Stimulated activated CD4-positive, alpha-beta T cell treated with anti-CD3 and anti-CD28 coated beads, Interleukin-4, amount 100 ng/mL, for 1 hour (primary cell): ENCODE data around the gene COL5A2.

Experiments used
- DNase-seq: peaks from one replicate; pipeline ENCODE4 v3.0.0-alpha.2; 2020

Gene COL5A2

DNA sequence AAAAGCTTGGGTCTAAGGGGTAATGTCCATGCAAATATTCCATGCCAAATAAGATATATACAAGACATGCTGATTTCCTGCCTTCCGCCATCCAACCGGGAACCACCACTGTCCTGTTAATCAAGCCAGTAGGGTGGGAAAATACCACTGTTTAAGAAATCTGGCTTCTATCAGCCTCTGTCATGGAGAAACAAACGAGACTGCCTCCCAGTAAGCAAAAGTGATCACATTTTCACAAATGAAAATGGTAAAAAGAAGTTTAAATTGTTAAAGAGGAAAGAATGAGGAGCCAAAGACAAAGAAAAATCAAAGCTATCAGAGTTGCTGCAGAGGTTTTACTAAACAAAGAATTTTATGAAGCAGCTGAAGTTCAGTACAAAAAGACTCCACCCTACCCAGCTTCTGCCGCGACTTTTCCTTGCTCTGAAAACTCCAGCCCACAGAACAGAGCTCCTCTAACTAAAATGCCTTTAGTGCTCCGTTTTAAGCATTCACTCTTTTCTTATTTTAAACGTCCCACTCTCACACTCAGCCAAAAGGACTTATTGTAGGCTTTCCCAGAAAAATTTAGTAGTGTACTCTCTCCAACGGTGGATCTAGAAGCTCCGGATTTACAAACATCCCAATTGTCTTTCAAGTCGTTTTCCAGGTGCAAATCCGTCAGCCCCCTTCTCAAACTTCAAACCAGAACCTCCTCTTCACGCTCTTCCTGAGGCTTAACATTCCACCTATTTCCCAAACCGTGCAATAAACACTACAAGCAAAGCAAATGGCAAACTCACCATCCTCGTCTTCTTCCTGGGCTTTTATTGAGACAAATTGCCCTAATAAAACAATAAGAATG, 613 bp downstream of the COL5A2 start:
- no peak for DNase-seq

DNA sequence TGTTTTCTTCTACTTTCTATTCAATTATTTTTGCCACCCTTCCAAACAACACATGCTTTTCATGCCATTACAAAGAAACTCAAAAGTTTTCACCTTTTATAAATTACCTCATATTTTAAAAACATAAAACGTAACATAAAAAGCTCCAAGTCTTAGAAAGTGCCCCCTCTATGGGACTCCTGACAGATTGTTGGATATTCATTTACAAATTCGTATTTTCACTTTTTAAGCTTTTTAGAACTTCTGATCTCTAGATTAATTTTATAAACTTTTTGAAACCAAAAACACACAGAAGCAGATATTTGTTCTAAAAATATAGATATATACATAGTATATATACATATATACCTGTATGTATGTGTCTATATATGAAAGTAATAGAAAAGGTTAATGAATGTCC, 1.5 kb downstream of the COL5A2 start:
- no peak for DNase-seq

DNA sequence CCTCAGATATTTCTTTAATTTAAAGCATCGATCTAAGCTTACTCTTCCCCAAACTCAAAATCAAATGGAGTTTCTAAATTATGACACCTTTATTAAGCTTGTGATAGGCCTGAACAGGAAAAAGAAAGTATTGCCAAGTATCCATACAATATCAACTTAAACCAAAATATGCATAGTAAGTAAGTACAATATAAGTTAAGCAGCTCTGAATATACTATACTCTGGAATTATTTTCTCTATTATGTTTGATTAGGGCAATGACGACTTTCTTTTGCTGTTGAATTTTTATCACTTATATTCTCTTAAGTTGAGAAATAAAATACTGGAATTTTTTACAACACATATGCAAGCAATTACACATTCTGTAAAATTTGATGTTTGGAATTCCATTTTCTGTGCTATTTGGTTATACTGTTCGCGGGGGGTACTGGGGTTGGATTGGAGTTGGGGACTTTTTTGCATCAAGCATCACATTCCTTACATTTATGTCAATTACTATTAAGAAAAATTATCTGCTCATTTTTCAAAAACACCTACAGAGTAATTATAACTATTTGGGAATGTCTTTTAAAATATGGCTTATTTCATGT, 2.2 kb downstream of the COL5A2 start:
- DNase-seq: no peak

DNA sequence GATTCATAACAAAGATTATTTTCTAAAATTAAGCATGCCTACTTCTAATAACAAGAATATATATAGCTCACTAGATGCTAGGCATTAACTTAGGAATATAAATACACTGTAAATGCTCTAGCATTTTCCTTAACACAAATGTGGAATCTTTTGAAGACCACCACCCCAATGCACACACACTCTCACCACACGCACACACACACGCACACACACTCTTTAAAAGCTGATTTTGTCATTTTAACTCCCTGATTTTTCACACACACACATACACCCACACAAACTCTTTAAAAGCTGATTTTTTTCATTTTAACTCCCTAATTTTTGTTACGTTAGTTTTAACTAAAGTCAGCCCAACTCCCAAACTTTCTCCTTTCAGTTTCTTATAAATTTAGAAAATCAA, 3.0 kb downstream of the COL5A2 start:
- no peak for DNase-seq

DNA sequence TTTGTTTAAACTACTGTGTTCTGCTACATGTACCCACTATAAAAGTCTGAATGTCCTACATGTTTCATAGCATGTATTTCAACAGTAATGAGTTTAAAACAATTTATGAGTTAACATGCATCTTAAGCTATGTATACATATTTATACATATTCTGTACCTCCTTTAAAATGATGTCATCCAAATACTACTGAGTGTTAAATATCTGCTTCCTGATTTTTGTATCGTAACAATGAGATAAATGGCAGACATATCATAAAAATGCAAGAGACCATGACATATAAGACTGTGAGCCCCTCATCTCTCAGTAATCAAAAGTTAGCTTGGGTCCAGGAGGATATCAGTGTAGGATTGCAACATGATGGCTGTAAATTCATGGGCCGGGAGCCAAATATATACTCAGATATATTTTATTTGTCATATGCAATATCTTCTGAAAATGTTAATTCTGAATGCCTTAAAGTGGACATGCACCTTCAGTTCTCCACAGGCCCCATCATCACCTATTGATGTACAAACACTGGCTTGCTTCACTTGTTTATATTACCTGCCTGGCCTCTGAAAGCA, 3.6 kb downstream of the COL5A2 start:
- no peak for DNase-seq

DNA sequence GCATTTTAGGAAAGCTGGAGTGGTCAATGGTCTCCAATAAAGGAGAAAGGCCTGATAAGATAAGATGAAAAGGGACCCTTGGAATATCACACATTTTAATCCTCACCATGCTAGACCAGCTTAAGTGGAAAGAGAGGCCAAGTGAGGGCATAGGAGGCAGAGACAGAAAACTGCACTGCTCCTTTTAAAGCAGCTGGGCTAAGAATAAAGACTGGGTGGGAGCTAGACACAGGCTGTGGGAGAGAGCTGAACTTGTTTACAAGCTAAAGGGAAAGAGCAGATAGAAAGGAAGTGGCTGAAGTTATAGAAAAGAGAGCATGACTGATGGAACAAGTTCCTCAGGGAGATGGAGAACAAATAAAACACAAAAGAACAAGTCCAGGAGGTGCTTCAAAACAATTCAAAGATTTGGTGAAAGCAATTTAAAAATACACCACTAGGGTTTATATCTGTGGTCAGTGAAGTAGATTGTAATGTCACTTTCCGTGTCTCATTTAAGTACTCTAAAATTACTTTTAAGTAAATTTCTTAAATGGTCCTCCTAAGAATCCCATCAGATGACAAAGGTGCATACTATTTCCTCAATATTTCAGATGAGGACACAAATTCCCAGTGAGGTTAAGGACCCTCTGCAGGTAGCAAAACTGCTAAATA, 7.5 kb downstream of the COL5A2 start:
- DNase-seq: no peak

DNA sequence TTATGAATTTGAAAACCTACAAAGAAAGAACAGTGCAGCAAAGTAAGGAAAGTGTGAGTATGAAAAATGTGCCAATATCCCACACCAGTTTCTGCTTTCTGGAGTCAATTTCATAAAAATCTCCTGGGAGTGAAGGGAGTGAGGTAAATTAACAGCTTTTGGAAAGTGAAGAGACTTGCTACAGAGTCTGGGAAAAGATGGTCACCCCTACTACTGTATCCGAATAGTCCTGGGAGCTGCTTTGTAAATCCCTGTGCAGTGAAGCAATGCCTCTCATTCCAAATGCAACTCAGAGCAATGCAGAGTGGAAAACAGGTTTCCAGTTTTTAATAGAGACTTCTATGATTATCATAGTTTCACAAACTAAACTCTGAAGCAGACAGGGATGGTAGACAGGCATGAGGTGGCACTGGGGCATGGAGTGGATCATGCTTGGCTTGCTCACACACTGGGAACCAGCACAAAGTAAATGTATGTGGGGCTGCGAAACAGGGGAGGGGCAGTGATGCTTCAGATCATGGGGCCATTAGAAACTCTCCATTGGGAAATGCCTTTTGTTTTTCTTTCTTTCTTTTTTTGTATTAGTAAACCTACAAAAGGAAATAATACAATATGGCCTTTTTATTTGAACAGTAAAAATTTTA, 10.6 kb downstream of the COL5A2 start:
- no peak for DNase-seq

DNA sequence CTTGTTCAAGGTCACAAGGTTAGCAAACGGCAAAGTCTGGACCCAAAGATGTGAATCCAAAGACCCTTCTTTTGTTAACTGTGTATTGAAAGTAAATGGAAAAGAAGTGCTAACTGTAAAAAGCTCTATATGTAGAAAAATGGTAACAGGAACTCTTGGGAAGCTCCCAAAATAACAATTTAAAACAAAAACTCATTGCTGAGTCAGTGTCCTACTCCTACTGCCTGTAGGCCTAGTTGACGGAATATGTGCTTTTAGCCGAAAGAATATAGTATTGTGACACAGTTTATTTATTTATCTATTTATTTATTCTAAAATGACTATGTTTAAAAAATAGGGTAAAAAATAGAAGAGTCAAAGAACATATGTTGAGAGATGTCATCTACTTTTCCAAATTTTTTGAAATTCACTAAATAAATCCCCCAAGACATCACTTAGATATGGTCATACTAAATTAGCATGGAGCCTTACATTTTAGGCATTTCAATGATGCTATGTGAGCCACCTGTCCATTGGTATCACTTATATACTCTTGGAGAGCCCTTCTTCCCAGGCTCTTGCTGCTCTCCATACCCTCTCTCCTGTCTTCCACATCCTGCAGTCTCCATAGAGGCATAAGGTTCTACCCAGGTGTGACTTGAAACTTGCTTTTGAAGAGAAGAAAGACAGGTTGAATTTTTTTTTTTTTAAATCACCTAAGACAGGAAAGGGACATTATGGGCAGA, 13.7 kb downstream of the COL5A2 start:
- no peak for DNase-seq

DNA sequence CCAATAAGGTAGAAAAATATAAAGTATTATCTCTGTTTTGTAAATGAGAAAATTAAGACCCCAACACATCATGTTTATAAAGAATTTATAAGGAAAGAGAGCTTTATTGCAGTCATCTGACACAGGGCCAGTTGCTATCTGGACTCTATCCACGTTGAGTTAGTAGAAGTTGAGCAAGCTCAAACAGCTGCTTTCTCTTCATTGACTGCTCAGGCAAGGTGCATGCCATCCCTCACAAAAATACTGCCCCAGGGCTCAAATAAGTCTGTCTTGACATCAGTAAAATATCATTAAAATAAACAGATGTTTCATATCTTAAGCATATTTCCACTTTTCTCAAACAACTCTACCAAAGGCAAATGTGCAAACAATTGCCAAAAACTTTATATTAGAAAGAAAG, 14.8 kb downstream of the COL5A2 start:
- no peak for DNase-seq

DNA sequence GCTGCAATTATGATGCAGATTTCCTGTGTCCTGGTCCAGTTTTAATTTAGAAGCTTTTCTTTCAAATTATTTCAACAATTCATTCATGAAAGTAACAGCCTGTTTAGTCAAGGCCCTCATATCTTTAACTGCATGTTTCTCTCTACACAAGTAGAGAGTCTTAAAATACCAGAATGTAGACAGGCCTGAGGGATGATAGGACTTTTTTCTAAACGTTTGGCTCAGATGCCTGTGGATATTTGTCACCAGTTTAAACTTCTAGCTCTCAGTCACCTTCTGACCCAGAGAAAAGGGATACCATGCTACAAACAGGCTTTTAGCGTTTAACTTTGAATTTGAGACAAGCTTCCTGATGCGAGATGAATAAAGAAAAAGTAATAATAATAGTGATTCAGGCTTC, 15.7 kb downstream of the COL5A2 start:
- no peak for DNase-seq

DNA sequence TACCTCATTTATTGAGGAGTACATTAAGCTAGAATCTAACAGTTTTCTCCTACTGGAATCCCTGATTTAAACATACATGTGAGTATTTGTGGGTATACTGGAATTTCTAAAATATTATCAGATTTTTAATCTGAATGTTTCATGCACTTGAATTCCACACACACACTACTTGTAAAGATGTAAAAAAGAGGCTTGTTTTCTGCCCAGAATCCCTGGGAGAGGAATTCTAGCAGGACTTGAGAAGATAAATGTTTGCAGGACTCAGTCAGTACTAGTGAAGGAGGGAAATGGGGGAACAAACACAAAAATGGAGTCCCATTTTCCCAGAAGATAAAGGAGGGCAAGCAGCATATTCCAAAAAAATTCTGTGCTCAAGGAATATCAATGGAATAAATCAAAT, 17.0 kb downstream of the COL5A2 start:
- no peak for DNase-seq

DNA sequence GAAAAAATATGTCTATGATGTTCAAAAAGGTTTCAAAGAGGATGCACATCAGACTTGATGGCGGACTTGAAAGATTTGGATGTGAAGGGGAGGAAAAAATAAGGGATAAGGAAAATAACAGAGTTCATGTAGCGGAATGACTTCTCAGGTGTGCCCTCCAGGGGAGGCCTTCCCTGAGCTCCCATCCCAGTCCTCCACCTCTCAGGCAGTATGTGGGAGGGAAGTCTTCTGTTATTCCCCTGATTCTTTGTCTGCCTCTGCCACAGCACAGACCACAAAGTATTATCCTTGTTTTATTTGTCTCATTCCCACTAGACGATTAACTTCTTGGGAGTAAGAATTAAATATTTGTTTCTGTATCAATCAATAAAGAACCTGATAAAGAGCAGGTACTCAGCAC, 17.7 kb downstream of the COL5A2 start:
- no peak for DNase-seq

DNA sequence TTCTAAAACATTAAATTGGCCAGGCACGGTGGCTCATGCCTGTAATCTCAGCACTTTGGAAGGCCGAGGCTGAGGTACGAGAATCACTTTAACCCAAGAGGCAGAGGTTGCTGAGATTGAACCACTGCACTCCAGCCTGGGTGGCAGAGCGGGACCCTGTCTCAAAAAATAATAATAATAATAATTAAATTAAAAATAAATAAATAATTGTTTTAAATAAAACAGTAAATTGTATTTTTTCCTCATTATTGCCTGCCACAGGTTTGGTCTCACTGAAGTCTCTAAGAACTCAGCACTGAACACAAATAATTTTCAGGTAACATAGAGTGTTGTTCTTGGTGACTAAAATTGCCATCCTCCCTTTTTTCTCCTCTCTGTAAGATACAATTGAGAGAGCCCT, 19.8 kb downstream of the COL5A2 start:
- no peak for DNase-seq

DNA sequence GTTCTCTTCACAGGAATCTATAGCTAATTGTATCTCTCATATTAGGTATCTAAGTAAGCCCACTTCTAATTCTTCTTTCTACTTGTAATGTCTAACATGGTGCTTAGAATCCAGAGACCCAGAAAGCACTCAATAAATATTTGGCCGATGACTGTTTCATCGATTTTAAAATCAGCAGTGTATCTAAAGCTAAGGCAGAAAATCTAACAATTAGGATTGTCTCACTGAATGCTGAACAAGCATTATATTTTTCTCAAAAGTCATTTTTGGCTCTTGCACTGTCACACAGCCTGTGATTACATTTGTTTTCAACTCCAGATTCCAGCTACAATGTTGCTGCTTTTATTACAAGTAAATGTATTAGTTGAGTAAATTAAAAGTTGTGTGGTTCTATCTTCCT, 20.3 kb downstream of the COL5A2 start:
- no peak for DNase-seq

DNA sequence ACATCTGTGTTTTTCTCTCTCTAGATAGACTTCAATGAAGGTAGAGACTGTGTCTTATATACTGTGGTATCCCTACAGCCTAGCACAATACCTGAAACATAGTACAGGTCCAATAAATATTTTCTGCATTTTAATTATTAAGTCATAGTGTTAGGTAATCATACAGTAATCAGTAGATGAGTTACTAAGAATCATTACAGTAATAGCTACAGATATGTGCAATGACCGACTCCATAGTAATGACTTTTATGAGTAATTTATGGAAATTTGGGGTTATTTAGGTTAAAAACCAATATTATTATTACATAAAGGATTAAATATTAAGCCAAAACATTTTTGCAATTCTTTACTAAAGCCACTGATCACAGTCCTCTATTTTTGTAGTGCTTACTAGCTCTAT, 21.6 kb downstream of the COL5A2 start:
- DNase-seq: no peak

DNA sequence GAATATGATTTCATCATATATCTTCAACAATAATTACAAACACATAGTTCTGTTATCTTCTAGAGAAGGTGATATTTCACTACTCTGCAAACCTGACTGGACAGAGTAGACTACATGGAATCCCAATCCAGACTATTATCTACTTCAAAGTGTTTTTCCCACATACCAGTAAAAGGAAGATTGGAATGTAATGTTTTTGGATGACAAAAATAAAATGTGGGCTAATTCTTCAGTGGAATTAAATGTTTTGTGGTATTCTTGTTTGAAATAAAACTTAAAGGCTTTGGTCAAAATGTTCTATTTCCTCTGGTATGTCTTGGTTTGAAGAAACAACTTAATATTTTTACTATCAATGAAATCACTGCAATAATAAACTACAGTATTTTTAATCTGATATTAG, 22.1 kb downstream of the COL5A2 start:
- DNase-seq: no peak

DNA sequence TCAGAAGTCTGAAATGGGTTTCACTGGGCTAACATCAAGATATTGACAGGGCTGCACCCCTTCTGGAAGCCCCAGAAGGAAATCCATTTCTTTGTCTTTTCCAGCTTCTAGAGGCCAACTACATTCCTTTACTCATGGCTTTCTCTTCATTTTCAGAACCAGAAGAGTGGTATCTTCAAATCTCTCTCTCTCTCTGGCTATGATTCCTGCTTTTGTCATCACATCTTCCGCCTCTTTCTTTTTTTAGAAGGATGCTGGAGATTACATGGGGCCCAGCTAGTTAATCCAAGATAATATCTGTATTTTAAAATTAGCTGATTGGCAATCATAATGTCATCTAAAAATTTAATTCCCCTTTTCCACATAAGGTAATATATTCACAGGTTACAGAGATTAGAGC, 23.8 kb downstream of the COL5A2 start:
- no peak for DNase-seq

DNA sequence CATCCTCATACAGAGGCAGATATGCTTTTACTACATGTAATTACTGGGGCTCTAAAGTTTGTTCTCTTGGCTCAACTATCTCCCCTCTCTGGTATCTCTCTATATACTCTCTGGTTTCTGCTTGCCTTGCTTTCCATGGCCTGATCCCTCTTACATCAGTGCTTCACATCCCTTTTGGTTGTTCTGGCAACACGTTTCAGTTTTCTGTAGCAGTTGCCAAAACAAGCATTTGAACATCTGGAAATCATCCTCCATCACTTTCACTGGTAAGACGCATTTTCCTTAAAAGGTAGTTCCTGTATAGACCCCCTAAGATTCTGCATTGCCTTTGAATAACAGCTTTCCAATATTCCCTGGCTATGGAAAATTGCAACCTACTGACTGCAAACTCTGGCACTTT, 25.9 kb downstream of the COL5A2 start:
- DNase-seq: no peak

DNA sequence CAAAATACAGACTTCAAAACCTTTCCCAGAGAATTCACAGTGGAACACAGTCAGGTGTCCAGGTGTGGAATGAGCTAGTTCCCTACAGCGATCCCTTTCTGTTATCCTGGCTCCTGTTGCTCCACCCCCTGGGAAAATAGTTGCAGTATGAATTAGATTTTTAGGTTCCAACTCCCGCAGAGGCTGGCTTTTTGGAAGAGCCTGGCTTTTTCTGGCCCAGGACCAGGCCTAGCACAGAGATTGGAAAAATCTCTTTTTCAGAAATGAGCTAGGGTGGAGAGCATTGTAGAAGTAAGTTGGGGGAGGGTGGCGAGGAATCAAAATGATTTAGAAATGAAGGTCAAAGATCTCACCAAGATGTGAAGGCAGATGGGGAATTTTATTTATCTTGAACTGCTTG, 27.1 kb downstream of the COL5A2 start:
- DNase-seq: no peak

DNA sequence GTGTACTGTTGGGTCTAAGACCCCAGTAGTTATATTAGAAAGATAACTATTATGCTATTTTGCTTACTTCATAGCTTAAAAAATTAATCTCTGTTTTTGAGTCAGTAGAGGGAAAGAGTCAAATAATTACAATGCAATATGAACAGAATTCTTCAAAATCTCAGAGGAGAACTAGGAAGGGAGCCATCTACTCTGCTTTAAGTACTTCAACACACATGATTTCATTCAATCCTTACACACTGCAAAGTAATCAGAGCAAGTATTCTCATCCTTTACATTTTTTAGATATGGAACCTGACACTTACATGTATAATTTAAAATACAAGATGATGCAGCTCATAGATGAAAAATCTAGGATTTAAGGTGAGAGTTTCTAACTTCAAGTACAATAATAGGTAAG, 27.7 kb downstream of the COL5A2 start:
- DNase-seq: no peak

DNA sequence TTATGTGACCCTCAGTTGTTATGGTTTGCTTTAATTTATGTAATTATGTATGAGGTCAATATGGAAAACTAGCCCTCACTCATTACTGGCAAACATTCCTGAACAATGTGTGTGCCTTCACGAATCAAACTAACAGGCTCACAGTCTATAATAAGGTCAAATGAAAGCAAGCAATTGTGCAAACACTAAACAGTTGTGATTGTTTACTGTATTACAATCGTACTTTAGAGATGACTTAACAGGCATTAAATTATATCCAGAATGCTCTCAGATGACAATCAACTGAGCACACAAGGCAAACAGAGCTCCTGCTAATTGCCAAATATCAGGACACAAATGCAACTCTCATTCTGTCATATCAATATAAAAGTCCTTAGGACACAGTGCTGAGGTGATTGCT, 29.5 kb downstream of the COL5A2 start:
- DNase-seq: no peak

DNA sequence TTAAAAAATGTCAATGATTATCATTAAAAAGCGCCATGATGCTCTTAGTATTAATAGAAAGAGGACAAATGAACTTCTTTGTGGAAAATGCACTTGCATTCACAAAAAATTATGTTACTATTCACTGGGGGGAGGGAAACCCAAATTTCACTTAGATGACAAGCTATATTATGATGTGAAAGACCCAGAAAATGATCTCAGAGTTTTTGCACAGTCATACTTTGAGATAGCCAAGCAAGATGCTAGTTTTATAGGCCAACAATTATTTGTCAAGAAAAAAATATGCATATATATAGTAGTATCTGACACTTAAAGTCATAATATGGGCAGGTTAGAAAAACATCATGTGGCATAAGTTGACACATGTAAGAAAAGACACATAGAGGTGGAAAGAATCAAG, 31.6 kb downstream of the COL5A2 start:
- no peak for DNase-seq

DNA sequence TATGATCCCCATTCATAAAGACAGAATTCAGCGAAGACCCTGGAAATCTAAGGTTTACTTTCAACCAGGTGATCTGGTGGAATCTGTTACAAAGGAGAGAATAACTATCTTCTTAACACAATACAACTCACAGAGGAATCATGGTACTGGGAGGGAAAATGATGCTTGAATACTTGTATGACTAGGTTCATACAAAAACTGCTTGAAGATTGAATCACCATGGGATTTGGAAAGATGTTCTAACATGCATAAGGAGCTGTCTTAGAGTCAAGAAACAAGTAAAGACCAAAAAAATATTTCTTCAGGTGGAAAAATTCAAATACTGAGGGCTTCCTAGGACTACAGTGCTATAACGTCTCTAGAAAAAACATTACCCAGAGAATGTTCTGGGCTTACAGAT, 32.2 kb downstream of the COL5A2 start:
- no peak for DNase-seq
